GM19043 (cell line): ENCODE data around the gene DENND11.

ENCODE experiments used
- ATAC-seq: cut with Tn5 transposase; IDR thresholded peaks from one replicate; pipeline ENCODE4 v1.9.1; 2021; ENCODE audit warnings: low read depth; ENCODE audit not compliant: unreplicated experiment

DENND11 gene, protein sequence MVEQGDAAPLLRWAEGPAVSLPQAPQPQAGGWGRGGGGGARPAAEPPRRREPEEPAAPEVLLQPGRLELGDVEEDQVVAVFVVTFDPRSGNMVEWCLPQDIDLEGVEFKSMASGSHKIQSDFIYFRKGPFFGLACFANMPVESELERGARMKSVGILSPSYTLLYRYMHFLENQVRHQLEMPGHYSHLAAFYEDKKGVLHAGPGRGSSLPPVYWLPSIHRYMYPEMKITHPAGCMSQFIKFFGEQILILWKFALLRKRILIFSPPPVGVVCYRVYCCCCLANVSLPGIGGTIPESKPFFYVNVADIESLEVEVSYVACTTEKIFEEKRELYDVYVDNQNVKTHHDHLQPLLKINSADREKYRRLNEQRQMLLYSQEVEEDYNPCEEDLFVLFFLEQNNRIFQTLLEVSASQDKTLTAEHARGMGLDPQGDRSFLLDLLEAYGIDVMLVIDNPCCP

DNA sequence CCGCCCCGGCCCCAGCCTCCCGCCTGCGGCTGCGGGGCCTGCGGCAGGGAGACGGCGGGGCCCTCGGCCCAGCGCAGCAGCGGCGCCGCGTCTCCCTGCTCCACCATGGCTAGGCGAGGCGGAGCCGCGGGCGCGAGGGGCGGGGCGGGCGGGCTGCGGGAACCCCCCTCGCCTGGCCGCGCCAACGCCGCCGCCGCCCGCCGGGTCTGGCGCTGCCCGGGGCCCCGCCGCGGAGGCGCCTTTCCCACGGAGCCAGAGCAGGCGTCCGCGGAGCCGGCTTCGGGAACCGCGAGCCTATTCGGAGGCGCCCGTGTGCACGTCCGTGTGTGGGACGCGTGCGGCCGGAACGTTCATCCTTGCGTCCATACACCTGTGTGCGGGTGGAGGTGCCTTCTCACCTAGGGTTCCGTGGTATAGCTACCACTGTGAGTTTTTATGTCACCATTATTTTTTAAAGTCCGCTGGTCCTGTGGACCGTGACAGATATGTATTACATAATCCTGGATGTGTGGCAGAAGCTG lies at the start of gene DENND11:
TSS of gene DENND11 (minus strand) at position 120 of the 521 bp plus-strand sequence. CDS start at position 107, 13 bp downstream.
- peak; percentile 54 for ATAC-seq

DNA sequence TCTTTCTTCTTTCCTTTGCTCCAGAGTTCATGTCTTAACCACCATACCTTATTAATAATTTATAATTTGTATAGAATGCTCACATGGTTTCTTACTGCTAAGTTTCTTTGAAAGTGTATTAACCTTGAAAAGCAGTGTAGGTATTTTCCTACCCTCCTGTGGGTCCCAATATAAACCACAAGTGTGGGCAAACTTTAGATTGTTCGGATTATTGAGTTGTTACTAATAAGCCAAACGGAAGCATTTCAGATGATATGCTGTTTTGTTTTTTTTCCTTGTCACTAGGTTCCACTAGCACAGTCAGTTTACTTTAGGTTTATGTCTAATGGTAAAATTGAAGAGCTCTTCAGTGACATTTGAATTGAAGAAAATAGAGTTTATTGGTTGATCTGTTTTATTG lies 46.4 kb upstream of the DENND11 start:
- no peak for ATAC-seq

GRCh38 chr7:141744131-141744530 lies 42.2 kb upstream of the DENND11 start:
- no peak for ATAC-seq

- no peak for ATAC-seq
These were observed 40.3 kb upstream of the DENND11 start for GRCh38 chr7:141742229-141742628.

DNA sequence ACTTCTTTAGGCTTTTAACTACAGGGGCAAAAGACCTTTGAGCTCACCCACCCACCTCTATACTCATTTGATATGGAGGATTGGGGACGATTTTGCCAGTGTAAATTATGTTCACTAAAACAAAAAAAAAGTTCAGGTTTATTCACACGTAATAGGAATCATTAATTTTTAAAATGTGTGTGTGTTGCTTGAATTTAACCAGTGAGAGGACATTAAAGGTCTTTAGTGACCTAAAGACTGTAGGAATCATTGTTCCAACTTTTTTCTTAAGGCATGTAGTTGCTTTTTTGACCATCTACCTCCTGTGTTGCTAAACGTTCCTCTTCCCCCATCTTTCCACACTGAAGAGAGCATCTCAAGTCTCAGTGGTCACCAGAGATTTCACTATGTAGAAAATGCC lies 37.3 kb upstream of the DENND11 start:
- no peak for ATAC-seq

DNA sequence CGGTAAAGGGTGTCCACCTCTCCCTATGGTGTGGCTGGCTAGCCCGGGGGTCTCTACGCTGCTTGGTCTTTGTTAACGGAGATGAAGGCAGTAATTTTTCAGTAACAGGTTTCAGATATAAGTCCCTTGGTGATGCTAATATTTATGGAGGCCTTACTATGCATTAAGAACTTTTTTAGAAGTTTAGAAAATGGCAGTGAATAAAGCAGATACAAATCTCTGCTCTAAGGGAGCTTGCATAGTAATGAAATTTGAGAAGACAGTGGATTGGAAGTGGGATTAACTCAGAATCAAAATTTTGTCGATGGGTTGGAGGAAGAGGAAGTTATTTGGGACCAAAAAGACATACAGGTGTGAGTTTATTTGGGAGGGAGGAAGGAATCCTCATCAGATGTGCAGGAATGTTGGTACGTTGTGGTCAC lies 36.6 kb upstream of the DENND11 start:
- peak; percentile 34 for ATAC-seq

GRCh38 chr7:141737836-141738591 lies 36.0 kb upstream of the DENND11 start, which contains the start of gene SSBP1:
Gene SSBP1, plus strand, starts transcription at chr7:141738358. Its CDS starts 809 bp downstream, at chr7:141739167.
- peak; percentile 85 for ATAC-seq

DNA sequence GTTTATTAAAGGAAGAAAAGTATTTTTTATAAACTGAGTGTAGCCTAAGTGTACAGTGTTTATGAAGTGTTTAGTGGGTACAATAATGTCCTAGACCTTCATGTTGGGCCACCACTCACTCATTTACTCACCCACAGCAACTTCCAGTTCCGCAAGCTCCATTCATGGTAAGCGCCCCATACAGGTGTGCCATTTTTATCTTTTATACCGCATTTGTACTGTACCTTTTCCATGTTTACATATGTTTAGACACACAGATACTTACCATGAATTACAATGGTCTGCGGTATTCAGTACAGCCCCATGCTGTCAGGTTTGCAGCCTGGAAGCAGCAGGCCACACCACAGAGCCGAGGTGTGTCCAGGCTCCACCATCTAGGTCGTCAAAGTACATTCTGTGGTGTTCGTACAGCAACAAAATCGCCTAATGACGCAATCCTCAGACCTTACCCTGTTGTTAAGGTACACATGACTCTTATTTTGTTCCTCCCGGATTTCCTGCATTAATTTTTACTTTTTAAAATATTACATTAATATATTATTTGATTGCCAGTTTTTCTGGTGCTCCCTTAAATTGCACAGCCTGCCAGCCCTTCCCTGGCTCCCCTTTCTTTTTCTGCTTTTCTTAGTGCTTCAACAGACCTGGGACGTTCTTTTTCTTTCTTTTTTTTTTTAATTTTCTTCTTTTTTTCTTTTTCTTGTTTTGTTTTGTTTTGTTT lies 35.3 kb upstream of the DENND11 start:
- ATAC-seq: no peak

GRCh38 chr7:141731476-141732149 lies 29.6 kb upstream of the DENND11 start:
- no peak for ATAC-seq

GRCh38 chr7:141729020-141729419 lies 27.1 kb upstream of the DENND11 start:
- ATAC-seq: no peak

DNA sequence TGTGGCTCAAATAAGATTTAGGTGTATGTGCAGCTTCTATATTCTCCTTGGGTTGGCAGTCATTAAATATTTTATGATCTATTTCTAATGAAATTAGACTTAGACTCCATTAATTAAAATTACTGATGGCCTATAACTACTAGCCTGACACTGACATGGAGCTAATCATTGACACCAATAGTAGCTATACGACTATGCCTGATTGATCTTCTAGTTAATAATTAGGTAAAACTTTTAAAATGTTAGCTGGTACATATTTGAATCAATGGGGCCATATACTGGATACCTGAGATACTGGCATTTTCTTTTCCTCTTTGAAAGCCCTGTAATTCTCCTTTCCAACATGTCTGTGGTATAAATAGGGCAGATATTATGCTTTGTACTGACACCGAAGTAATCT lies 20.6 kb upstream of the DENND11 start:
- ATAC-seq: no peak

GRCh38 chr7:141717450-141717849 lies 15.5 kb upstream of the DENND11 start:
- ATAC-seq: no peak

DNA sequence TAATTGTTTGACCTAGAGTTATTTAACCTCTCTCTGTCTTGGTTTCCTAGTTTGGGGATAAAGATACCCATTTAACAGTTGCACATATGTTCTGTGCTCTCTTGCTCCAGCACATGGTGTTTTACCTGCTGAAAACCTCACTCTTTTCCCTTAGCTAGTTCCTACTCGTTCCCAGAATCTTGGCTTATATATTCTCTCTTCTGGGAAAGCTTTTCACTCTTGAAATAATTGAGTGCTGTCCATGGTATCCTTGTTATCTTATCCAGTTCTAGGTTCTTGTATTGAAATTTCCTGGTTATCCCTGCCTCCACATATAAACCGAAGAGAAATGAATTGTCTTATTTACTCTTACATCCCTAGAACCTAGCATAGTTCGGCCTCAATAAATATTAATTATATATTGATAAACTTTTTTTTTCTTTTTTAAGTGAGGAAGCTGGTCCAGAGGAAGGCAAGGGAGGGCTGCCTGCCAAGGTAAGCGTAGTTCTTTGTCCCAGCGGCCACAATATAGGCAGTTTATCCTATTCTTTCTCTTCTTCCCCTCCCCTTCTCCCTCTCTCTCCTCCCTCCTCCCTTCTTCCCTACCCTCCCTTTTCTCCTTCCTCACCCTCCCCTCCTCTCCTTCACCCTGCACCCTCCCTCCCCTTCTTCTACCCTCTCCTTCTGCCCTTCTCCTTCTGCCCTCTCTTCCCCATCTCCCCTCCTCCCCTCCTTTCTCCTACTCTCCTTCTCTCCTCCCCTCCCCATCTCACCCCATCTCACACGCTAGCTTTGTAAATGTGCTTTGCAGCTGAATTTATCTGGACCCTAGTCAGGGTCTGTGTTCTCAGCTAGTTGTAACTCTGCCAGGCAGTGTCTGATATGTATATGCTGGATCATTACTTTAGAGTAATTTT lies 14.1 kb upstream of the DENND11 start:
- ATAC-seq: no peak

DNA sequence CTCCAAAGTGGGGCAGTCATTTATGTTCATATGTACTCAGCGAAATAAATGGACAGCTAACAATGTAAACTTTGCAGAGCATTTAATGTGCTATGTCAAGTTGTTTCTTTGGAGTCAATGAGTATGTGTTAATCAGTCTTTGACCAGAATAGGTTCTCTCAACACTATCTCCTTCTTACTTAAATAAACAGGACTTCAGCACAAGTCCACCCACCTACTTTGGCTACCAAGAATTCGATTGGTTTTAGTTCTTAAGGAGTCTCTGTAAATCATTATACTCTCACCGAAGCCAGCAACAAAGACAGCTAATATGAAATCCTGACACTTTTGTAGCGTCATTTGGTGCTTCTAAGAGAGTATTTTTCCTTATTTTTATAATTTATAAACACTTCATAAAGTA lies 13.1 kb upstream of the DENND11 start:
- ATAC-seq: no peak

GRCh38 chr7:141714571-141714970 lies 12.6 kb upstream of the DENND11 start:
- ATAC-seq: no peak

DNA sequence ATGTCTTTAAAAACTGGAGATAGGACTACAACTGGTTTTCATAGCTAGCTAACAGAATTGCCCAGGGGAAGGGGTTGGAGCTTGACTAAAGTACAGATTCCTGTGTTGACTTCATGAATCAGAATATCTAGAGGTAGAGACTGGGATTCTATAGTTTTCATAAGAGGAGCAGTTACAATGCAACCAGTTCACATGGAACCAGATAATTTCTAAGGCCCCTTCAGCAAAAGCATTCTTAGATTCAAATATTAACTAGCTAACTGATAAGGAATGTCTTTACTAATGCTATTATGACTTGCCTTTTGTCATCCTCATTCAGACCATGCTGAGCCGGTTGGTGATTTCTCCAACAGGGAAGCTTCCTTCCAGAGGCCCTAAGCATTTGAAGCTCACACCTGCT lies 11.9 kb upstream of the DENND11 start:
- ATAC-seq: no peak

DNA sequence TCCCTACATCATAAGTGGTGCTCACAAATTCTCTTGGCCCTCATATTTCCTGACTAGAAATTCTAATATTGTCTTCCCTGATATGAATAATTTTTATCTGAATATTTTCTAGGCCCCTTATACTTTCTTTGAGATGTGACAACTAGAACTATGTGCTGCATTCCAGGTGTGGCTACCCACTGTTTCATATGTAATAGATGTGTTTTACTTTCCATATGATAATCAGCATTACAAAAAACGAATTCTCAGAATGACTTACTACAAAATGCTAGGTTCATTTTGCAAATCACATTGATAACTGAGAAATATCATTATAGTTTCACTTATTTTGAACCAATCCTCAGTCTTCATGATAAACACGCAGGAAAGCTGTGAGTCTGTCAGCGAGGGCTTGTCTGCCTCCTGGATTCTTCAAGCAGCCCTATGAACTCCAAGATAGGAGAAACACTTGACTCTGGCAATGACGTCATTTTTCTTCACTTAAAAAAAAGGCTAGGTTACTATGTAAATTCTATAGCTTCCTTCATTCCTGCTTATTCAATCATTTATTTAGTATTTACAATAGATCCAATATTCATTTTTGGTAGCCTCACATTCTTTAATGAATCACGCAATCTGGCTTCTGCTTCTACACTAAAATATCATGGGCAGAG lies 10.8 kb upstream of the DENND11 start:
- no peak for ATAC-seq

DNA sequence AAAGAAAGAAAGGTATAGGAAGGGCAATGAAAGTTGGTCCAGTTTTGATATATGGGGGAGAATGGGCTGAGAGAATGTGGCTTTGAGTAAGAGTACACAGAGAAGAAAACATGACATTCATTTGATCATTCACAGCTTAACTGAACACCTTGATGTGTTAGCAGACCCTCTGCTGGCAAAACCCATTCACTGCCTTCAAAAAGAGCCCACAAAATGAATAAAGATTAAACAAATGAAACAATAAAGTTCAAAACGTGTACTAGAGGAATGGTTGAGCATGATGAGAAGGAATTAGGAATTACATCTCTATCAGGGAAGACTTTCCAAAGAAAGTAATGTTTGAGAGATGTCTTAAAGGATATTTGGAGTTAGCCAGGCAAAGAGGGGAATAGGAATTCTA lies 8.3 kb upstream of the DENND11 start:
- ATAC-seq: no peak

DNA sequence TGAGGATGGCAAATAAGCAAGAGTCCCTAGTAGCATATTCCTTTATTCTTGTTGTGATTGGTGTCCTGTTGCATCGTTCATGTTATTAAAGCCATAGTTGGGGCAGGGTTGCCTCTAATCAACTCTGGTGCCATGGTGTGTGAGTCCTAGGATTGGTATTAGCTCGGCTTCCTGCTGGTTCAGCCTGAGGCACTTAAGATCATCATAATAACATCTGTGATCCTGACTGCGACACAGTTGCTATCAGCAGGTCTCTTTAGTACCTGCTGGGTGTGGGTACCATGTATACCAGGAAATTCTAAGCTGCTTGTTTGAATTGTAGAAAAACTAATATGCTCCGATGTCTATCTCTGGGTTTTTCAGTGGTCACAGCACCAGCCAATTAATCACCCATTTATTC lies 7.8 kb upstream of the DENND11 start:
- ATAC-seq: no peak
